Esophagus squamous epithelium (tissue), 4 donors: ENCODE results near the gene FRMD4A.

Experiments
- POLR2A ChIP-seq, 4 donors: fragments of 450-650 bp; IDR thresholded peaks; one replicate each; pipeline ENCODE4 v1.6.1; 2017; ENCODE audit warnings: antibody characterized with exemption in 4 of 4, mild to moderate bottlenecking in 4 of 4, moderate library complexity in 3 of 4
- TF ChIP-seq, protein P1 (sequence below), 6 experiments: fragments of 450-650 bp in 4 of 6; fragments of 200-600 bp in 2 of 6; sonication (generic) in 2 of 6; IDR thresholded peaks; one replicate each; pipeline ENCODE4 v1.5.1; 2016 to 2019; ENCODE audit warnings: antibody characterized with exemption in 6 of 6, mild to moderate bottlenecking in 4 of 6, moderate library complexity in 4 of 6

GRCh38 chr10:13787015-13787421 is 543.7 kb downstream of the FRMD4A start:
- TF ChIP-seq, protein P1, sequence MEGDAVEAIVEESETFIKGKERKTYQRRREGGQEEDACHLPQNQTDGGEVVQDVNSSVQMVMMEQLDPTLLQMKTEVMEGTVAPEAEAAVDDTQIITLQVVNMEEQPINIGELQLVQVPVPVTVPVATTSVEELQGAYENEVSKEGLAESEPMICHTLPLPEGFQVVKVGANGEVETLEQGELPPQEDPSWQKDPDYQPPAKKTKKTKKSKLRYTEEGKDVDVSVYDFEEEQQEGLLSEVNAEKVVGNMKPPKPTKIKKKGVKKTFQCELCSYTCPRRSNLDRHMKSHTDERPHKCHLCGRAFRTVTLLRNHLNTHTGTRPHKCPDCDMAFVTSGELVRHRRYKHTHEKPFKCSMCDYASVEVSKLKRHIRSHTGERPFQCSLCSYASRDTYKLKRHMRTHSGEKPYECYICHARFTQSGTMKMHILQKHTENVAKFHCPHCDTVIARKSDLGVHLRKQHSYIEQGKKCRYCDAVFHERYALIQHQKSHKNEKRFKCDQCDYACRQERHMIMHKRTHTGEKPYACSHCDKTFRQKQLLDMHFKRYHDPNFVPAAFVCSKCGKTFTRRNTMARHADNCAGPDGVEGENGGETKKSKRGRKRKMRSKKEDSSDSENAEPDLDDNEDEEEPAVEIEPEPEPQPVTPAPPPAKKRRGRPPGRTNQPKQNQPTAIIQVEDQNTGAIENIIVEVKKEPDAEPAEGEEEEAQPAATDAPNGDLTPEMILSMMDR (IDR thresholded peaks at IDR 0.05), result no peak
- no peak for TF ChIP-seq POLR2A (IDR thresholded peaks at IDR 0.05)
